Amniotic stem cell (primary cell): Measurements from ENCODE around the gene FFAR4.

Source experiments
- DNase-seq: peaks from one replicate; lab custom pipeline; 2025; lab: John Stamatoyannopoulos, UW

Gene FFAR4

GRCh38 chr10:93572606-93573005 lies 6.1 kb downstream of the FFAR4 start:
- no peak for DNase-seq

GRCh38 chr10:93573051-93573909 lies 6.8 kb downstream of the FFAR4 start:
- DNase-seq = no peak

- no peak for DNase-seq
These were observed 7.5 kb downstream of the FFAR4 start for GRCh38 chr10:93573924-93574323.

GRCh38 chr10:93576888-93577287 lies 10.4 kb downstream of the FFAR4 start:
- DNase-seq = no peak

GRCh38 chr10:93577565-93577964 lies 11.1 kb downstream of the FFAR4 start:
- DNase-seq = no peak

GRCh38 chr10:93579089-93579488 lies 12.6 kb downstream of the FFAR4 start:
- DNase-seq = no peak

- no peak for DNase-seq
These were observed 13.7 kb downstream of the FFAR4 start for GRCh38 chr10:93579985-93580711.

GRCh38 chr10:93580828-93581227 lies 14.4 kb downstream of the FFAR4 start:
- DNase-seq = no peak

GRCh38 chr10:93584445-93584844 lies 18.0 kb downstream of the FFAR4 start:
- DNase-seq = no peak

- no peak for DNase-seq
These were observed 23.4 kb downstream of the FFAR4 start for GRCh38 chr10:93589648-93590562.

- no peak for DNase-seq
These were observed 24.2 kb downstream of the FFAR4 start for GRCh38 chr10:93590638-93591037.

GRCh38 chr10:93591065-93591808 lies 24.8 kb downstream of the FFAR4 start:
- no peak for DNase-seq

GRCh38 chr10:93593254-93593653 lies 26.8 kb downstream of the FFAR4 start:
- DNase-seq = no peak

- no peak for DNase-seq
These were observed 27.3 kb downstream of the FFAR4 start for GRCh38 chr10:93593749-93594148.

- no peak for DNase-seq
These were observed 28.1 kb downstream of the FFAR4 start for GRCh38 chr10:93594518-93594917.

GRCh38 chr10:93595378-93596161 lies 29.1 kb downstream of the FFAR4 start:
- no peak for DNase-seq

GRCh38 chr10:93596539-93596938 lies 30.1 kb downstream of the FFAR4 start:
- no peak for DNase-seq

- no peak for DNase-seq
These were observed 30.7 kb downstream of the FFAR4 start for GRCh38 chr10:93597075-93597599.

GRCh38 chr10:93598157-93598556 lies 31.7 kb downstream of the FFAR4 start:
- no peak for DNase-seq

- no peak for DNase-seq
These were observed 32.9 kb downstream of the FFAR4 start for GRCh38 chr10:93599335-93599734.
